Hematopoietic multipotent progenitor cell treated with erythropoietin and hydrocortisone succinate and interleukin-3 and kit ligand, for 15 days (in vitro differentiated cells): ENCODE results near the gene PLSCR2.
"Not testable (repeated sequence)": the region's sequence is repeated elsewhere in the genome, so short reads cannot be mapped to it uniquely, and the experiment has no call there.

Experiments used
- DNase-seq: peaks from one replicate; pipeline ENCODE4 v3.0.0-alpha.2; 2015; ENCODE audit warnings: low spot score

Gene PLSCR2

DNA sequence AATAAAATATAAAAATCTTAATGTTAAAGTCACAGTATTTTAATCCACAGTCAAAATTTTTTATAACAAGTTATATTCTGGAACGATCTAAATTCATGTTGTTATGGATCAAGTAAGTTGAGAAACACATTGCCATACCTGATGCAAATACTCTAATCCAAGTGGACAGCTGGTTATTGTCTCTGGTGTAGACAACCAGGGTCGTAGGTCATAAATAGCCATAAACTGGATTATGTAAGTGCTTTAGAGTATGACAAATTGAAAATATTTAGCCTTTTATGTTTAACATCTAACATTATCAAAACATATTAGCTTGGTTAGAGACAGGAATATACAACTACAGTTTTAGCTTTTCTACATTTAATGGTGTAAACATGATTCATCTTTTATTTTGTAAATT, 53.0 kb downstream of the PLSCR2 start:
- no peak for DNase-seq

DNA sequence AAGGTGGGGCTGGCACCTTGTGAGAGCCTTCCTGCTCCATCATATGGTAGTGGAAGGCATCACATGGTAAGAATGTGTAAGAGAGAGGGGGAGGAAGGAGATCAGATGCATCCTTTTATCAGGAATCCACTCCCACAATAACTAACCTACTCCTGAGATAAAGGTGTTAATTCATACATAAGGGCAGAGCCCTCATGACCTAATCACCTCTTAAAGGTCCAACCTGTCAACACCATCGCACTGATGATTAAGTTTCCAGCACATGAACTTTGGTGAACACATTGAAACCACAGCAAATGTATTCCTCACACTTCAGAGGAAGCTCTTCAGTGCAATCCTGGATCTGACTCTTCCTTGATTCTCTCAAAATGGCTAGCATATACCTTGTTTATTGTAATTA, 55.4 kb downstream of the PLSCR2 start:
- no peak for DNase-seq

DNA sequence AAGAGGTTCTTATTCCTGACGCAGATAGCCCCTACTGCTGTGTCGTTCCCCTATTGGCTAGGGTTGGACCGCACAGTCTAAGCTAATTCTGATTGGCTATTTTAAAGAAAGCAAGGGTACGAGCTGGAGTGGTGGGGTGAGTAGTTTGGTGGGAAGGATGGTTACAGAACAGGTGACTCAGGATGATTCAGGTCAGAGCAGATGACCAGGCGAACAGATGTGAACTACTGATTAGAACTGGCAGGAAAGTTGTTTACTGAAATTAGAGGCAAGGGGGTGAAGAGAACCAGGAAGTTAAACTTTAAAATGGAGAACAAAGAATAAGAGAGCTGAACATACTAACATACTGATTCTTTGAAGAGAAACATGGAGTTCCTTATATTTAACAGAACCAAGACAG, 56.6 kb downstream of the PLSCR2 start:
- DNase-seq: not testable (repeated sequence)

DNA sequence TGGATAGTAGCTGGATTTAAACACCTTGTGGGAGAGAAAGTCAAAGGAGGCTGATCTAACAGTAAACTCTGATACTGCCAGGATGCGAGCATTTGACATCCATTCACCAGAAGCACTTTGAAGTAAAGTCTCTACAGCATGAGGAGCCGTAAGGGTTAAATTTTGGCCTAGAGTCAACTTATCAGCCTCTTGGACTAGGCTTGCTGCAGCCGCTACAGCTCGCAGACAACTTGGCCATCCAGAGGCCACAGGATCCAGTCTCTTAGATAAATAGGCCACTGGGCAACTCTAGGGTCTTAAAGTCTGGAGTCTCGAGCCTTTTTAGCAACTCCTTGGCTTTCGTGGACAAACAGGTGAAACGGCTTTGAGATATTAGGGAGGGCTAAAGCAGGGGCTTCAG, 61.4 kb downstream of the PLSCR2 start:
- no peak for DNase-seq

DNA sequence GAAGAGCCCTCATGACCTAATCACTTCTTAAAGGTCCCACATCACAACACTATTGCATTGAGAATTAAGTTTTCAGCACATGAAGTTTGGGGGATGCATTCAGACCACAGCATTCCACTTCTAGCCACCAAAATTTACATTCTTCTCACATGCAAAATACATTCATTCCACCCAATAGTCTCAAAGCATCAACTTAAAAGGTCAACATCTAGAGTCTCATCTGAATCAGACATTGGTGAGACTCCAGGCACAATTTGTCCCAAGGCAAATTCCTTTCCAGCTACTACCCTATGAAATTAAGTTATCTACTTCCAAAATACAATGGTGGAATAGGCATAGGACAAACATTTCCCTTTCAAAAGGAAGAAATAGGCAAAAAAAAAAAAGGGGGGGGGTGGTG, 64.9 kb downstream of the PLSCR2 start:
- no peak for DNase-seq

DNA sequence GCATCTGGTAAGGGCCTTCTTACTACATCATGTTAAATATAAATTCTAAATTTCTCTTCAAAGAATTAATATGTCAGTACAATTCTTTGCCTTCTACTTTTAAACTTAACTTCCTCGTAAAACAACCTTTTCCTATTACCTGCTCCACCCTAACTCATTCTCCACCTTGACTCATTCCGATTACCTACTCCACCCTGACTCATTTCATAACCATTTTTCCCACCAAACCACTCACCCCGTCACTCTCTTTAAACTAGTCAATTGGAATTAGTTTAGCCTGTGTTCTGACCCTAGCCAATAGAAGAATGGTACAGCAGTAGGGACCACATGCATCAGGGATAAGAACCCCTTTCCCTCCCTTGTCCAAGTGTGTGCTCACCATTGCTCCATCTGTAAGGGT, 65.6 kb downstream of the PLSCR2 start:
- DNase-seq: no peak

DNA sequence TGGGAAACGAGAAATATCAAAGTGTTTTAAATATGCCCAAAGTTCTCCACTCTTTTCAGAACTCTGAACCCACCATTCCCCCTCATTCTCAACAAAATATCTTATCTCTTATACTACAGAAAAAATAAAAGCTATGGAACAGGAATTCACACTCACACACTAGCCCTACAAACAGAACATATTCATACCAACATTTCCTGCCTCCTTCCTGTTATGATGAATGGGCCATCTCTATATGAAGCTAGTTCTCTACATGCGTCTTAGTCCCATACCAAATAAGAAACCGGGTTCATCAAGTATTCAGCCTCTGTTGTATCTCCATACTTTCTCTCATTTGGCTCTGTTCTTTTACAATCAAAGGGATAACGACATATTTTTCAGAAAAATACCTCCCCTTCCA, 72.6 kb downstream of the PLSCR2 start:
- DNase-seq: no peak

DNA sequence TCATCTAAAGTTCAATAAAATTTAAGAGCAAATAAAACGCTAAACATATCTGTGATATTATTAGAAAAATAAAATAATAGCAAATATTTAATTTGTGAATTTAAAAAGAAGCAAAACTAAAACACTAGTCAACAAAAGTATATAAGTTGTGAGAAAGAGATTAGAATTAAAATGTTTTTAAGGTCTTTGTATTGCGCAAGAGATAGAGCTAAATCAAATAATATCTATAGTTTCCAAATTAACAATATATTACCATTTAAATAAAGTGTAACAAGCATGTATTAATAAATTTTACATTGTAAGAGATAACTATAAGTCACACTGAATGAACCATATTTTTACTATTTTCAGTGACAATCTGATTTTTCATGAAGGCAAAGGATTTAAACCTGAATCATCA, 74.2 kb downstream of the PLSCR2 start:
- no peak for DNase-seq

DNA sequence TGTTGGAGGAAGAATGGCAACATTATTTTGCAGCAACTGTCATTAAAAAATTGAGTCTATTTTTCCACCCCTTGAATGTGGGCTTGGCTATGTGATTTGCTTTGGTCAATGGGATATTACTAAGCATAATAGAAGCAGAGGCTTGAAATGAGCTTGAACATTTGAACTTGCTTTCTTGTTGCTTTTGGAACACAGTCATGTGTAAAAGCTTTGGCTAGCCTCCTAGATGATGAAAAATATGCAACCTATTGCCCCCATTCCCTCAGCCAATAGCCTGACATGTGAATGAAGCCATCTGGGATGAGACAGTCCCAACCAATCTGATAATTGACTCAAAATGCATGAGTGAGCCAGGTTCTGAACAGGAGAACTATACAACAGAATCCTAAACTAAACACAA, 78.4 kb downstream of the PLSCR2 start:
- DNase-seq: no peak

DNA sequence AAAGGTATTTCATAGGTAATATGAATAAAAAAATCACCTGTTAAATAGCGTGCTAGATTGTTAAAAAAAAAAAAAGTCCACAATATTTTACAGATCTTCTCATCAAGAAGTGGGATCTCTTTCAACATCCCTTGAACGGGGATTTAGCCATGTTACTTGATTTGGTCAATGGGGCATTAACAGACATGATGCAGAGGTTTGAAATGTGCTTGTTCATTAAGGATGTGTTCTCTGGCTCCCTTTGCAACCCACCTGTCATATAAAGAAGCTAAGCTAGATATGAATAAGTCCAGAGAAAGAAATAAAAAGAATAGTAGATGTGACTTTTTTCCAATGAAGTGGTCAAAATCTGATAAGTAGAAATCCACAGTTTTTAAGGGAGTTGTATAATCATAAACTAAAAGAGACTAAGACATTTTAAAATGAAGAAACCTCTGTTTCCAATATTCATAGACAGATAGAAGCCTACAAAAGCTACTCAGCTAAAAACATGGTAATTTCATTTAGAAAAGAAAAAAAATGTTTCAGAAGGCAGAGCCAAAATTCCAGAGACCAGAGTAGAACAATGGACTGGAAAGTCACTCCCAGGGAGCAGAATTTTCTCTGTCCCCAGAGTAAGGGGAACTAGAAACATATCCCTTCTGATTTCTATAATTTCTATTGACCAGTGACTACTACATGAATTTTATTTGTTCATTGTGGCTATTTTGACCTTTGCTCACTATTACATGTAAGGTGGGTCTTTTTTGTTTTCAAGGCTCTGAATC, 79.2 kb downstream of the PLSCR2 start:
- no peak for DNase-seq

DNA sequence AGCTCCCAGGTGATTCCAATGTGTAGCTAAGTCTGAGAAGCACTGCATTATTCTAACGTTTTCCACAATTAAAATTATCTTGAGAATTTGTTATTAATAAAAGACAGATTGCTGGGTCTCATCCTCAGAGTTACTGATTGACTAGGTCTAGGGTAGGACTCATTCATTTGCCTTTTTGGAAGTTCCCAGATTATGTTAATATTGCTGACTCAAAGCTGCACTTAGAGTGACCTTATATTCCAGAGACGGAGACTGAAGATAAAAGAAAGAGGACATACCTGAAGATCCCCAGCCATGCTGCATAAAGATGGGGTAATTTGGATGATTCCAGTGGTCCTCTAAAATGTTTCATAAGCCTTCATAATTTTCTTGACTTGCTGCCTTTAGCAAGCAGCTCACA, 81.8 kb downstream of the PLSCR2 start:
- DNase-seq: no peak

DNA sequence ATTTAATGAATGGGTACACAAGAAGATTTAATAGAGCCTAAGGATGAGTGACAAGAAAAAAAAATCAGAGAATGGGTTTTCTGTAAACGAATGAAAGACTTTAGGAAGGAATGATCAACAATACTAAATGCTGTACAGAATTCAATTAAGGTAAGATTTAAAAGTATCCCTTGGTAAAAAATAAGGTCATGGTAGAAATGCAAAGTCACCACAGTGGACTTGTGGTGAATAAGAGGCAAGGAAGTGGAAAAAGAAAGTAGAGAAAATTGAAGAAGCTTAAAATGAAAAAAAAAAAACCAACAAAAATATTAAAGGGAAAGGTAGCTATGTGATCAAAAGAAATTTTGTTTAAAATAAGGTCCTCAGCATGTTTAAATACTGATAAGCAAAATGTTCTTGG, 82.4 kb downstream of the PLSCR2 start:
- no peak for DNase-seq

DNA sequence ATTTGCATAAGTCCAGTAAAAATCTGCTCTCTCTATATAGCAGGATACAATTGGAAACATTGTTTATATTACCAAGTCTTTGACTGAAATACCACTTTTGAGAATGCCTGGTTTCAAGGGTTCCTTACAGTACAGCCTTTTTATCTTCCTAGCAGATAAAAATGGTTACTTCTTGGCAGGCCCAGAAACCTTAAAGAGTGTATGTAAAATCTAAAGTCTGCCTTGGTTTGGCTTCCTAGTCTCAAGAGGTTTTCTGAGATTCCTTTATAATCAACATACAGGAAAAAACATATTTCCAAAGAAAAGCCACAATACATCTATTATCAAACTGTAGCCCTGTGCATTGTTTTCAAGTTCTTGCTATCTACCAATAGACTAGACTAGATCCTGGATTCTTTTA, 84.6 kb downstream of the PLSCR2 start:
- no peak for DNase-seq
